C4-2B (cell line): ENCODE results near the gene LNX2.

Experiments used
- CTCF ChIP-seq: fragments of 450-650 bp; conservative IDR thresholded peaks from 2 replicates; pipeline ENCODE4 v1.5.1; 2017; ENCODE audit warnings: mild to moderate bottlenecking
- ZFX ChIP-seq: fragments of 450-650 bp; IDR thresholded peaks from 2 replicates; pipeline ENCODE4 v1.6.1; 2017

DNA sequence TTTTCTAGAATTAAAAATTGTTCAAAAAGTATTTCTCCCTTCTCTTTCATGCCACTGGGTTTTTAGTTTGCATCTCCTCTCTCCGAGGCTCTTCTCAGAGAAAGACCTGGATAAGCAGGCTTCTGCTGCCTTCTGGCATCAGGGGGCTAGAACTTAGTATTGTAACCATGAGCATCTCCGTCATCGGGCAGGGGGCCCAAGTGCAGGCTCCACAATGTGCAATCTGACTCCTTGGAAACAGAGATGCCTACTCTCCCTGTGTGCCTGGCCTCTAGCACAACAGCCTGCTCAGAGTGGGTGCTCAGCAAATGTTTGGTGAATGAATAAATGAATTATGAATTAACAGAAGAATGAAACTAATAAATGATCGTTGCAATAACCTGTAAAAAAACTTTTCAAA, 124.3 kb downstream of the LNX2 start:
- TF ChIP-seq CTCF (no peak), ZFX (no peak)
